Measurements from ENCODE around the gene TRAPPC14. TPM values are rescaled to one million over a fixed set of nuclear protein-coding genes. Genes with fewer than 3 reads are reported as not detected.
A peak's percentile ranks its signal among the peaks of the same experiment; 100 is the strongest.

The TRAPPC14 gene
- total RNA-seq, 1 donor = 8.0 TPM

GRCh38 chr7:100127866-100128636 lies 30.5 kb downstream of the TRAPPC14 start:
- H3K79me2 ChIP-seq (ENCODE audit: insufficient read depth, low read length) = peaks cover 5% of the 10 kb centered on the region
- peak overlapping the region; percentile 98 for H3K4me2 ChIP-seq (ENCODE audit: insufficient read depth, low read length)
- peaks cover 3% of the 10 kb centered on the region for H3K27me3 ChIP-seq (ENCODE audit: insufficient read depth, low read length)
- H3K4me3 ChIP-seq (ENCODE audit: insufficient read depth, low read length) = peak overlapping the region; percentile 98
- H3K27ac ChIP-seq (ENCODE audit: low read depth, low read length) = peak overlapping the region; percentile 92
- peaks cover 7% of the 10 kb centered on the region for H3K4me1 ChIP-seq (ENCODE audit: insufficient read depth, low read length)
- H3K9me3 ChIP-seq (ENCODE audit: low read depth, low read length) = no peaks in the 10 kb centered on the region
- H3K36me3 ChIP-seq (ENCODE audit: insufficient read depth, low read length) = peaks cover 10% of the 10 kb centered on the region
- peak overlapping the region; percentile 91 for H2AFZ ChIP-seq (ENCODE audit: low read length)
- no peaks in the 10 kb centered on the region for H4K20me1 ChIP-seq (ENCODE audit: insufficient read depth, low read length)
- TF ChIP-seq CTCF (IDR thresholded peaks at IDR 0.05; ENCODE audit: extremely low read depth, low read depth, low read length) = no peak
- DNase-seq (ENCODE audit: insufficient read length, low spot score, missing footprints) = peak; percentile 63

GRCh38 chr7:100126931-100127865 lies 31.3 kb downstream of the TRAPPC14 start, which contains the start of gene MBLAC1:
Gene MBLAC1, plus strand, starts transcription at chr7:100126967. Its CDS starts 429 bp downstream, at chr7:100127396.
- Histone ChIP-seq H3K79me2 (ENCODE audit: insufficient read depth, low read length) (peaks cover 8% of the 10 kb centered on the region), H4K20me1 (ENCODE audit: insufficient read depth, low read length) (no peaks in the 10 kb centered on the region)

GRCh38 chr7:100126239-100126930 lies 32.1 kb downstream of the TRAPPC14 start:
- no peaks in the 10 kb centered on the region for H3K9me3 ChIP-seq (ENCODE audit: low read depth, low read length)
- H2AFZ ChIP-seq (ENCODE audit: low read length) = peak overlapping the region; percentile 98
- H3K27ac ChIP-seq (ENCODE audit: low read depth, low read length) = peak overlapping the region; percentile 92
- H3K4me2 ChIP-seq (ENCODE audit: insufficient read depth, low read length) = peak overlapping the region; percentile 98
- DNase-seq (ENCODE audit: insufficient read length, low spot score, missing footprints) = no peak
- H3K4me1 ChIP-seq (ENCODE audit: insufficient read depth, low read length) = peaks cover 7% of the 10 kb centered on the region
- H4K20me1 ChIP-seq (ENCODE audit: insufficient read depth, low read length) = no peaks in the 10 kb centered on the region
- peak overlapping the region; percentile 98 for H3K4me3 ChIP-seq (ENCODE audit: insufficient read depth, low read length)
- peaks cover 8% of the 10 kb centered on the region for H3K79me2 ChIP-seq (ENCODE audit: insufficient read depth, low read length)
- H3K27me3 ChIP-seq (ENCODE audit: insufficient read depth, low read length) = no peaks in the 10 kb centered on the region
- no peak for TF ChIP-seq CTCF (IDR thresholded peaks at IDR 0.05; ENCODE audit: extremely low read depth, low read depth, low read length)
- H3K36me3 ChIP-seq (ENCODE audit: insufficient read depth, low read length) = peaks cover 14% of the 10 kb centered on the region

More at GRCh38 chr7:100126931-100127865, 31.3 kb downstream of the TRAPPC14 start, which contains the start of gene MBLAC1:
- H3K4me1 ChIP-seq (ENCODE audit: insufficient read depth, low read length) = peaks cover 7% of the 10 kb centered on the region
- peaks cover 14% of the 10 kb centered on the region for H3K36me3 ChIP-seq (ENCODE audit: insufficient read depth, low read length)
- peak within 1 kb of the TSS; percentile 98 for H3K4me2 ChIP-seq (ENCODE audit: insufficient read depth, low read length)
- H3K27ac ChIP-seq (ENCODE audit: low read depth, low read length) = peak within 1 kb of the TSS; percentile 92
- H2AFZ ChIP-seq (ENCODE audit: low read length) = peak within 1 kb of the TSS; percentile 98
- H3K9me3 ChIP-seq (ENCODE audit: low read depth, low read length) = no peaks in the 10 kb centered on the region
- no peak for TF ChIP-seq CTCF (IDR thresholded peaks at IDR 0.05; ENCODE audit: extremely low read depth, low read depth, low read length)
- H3K27me3 ChIP-seq (ENCODE audit: insufficient read depth, low read length) = no peaks in the 10 kb centered on the region
- H3K4me3 ChIP-seq (ENCODE audit: insufficient read depth, low read length) = peak within 1 kb of the TSS; percentile 98
- DNase-seq (ENCODE audit: insufficient read length, low spot score, missing footprints) = peak; percentile 98

Measured in osteoblast (primary cell).